ENCODE measurements around the gene OBSCN. TPM values are rescaled to one million over a fixed set of nuclear protein-coding genes. Genes with fewer than 3 reads are reported as not detected.

The OBSCN gene
- total RNA-seq, 2 donors from 2014 or later = 14.5 to 34.9 TPM

GRCh38 chr1:228341814-228342626, 134.2 kb downstream of the OBSCN start:
- 82 to 87% methylated on average over 15 to 16 of the region's 20 CpGs for WGBS, 2 donors
- Histone ChIP-seq H3K36me3 (replicated peaks in 1 of 2; ENCODE audit: insufficient read depth in 1 of 2, low read depth in 2 of 2) (no peaks in the 10 kb centered on the region), H3K9me3 (no peaks in the 10 kb centered on the region), H3K4me1 (no peaks in the 10 kb centered on the region), H3K27me3 (no peaks in the 10 kb centered on the region), H3K27ac (no peak overlapping the region), H3K4me3 (no peak overlapping the region)
- peak in 3 of 4 donors; percentile 3 to 6 (median 4) for DNase-seq
- TF ChIP-seq, protein P1, sequence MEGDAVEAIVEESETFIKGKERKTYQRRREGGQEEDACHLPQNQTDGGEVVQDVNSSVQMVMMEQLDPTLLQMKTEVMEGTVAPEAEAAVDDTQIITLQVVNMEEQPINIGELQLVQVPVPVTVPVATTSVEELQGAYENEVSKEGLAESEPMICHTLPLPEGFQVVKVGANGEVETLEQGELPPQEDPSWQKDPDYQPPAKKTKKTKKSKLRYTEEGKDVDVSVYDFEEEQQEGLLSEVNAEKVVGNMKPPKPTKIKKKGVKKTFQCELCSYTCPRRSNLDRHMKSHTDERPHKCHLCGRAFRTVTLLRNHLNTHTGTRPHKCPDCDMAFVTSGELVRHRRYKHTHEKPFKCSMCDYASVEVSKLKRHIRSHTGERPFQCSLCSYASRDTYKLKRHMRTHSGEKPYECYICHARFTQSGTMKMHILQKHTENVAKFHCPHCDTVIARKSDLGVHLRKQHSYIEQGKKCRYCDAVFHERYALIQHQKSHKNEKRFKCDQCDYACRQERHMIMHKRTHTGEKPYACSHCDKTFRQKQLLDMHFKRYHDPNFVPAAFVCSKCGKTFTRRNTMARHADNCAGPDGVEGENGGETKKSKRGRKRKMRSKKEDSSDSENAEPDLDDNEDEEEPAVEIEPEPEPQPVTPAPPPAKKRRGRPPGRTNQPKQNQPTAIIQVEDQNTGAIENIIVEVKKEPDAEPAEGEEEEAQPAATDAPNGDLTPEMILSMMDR (IDR thresholded peaks at IDR 0.05) = no peak
- no peak for TF ChIP-seq POLR2A (IDR thresholded peaks at IDR 0.05)
- ATAC-seq = no peak
- intact Hi-C loops (cut with DNase I) = no loop called here

DNA sequence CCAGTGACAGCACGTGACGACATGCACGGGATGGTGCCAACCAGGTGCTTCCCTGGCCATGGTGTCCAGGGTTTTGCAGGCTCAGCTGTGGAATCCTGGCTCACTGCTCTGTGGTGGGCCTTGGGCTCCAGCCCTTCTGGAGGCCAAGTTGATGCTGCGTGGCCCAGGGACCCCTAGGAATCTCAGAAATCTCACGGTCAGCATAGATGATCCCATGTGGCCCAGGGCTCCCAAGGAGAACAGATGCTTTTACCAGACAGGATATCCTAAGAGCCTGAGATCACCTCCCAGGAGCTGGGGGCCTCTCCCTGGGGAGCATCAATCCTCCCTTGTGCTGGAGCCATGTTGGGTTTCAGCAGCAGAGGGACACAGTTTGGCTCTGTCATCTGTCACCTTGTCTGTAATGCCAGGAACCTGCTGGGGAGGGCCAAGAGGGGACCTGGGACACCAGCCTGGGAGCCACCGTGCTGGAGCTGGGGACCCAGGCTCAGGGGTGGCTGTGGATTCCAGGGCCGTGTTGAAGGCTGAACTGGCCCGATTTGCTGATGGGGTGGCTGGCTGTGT, 134.9 kb downstream of the OBSCN start:
- DNase-seq (peak in 3 of 4 donors; percentile 1 to 8 (median 6)), ATAC-seq (no peak)
- 79 to 86% methylated on average over 3 to 8 of the region's 8 CpGs for WGBS, 2 donors
- Histone ChIP-seq H3K4me1 (no peaks in the 10 kb centered on the region), H3K9me3 (no peaks in the 10 kb centered on the region), H3K4me3 (no peak overlapping the region), H3K27me3 (no peaks in the 10 kb centered on the region), H3K36me3 (replicated peaks in 1 of 2; ENCODE audit: insufficient read depth in 1 of 2, low read depth in 2 of 2) (no peaks in the 10 kb centered on the region), H3K27ac (no peak overlapping the region)
- intact Hi-C loops (cut with DNase I) = no loop called here
- TF ChIP-seq, protein P1 (IDR thresholded peaks at IDR 0.05) = no peak
- no peak for TF ChIP-seq POLR2A (IDR thresholded peaks at IDR 0.05)

DNA sequence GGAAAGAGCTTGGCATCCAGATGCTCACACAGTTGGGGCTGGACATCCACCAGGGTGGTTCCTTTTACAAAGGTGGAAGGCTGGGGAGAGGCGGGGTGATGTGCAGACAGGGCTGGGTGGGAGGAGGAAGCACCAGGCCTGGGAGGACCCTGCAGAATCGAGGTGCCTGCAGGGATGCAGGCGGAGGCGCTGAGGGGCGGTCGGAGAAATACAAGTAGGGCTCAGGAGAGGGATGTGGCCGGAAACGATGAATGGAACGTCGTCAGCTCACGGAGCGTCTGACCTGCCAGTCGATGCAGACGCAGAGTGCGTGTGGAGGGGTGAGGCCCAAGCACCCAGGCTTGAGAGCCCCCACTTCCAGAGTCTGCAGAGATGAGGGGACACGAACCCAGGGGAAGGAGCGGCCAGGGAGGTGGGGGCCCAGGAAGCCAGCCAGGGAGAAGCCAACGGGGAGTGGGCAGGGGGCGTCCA, 135.4 kb downstream of the OBSCN start:
- no peaks in the 10 kb centered on the region for H3K36me3 ChIP-seq (replicated peaks in 1 of 2; ENCODE audit: insufficient read depth in 1 of 2, low read depth in 2 of 2)
- H3K4me3 ChIP-seq = no peak overlapping the region
- DNase-seq (peak in 2 of 4 donors; percentile 2 to 4), ATAC-seq (no peak)
- no peaks in the 10 kb centered on the region for H3K4me1 ChIP-seq
- TF ChIP-seq, protein P1 (IDR thresholded peaks at IDR 0.05) = no peak
- no peak for TF ChIP-seq POLR2A (IDR thresholded peaks at IDR 0.05)
- H3K27ac ChIP-seq = no peak overlapping the region
- intact Hi-C loops (cut with DNase I) = no loop called here
- 89 to 97% methylated on average over 18 to 19 of the region's 19 CpGs for WGBS, 2 donors
- H3K9me3 ChIP-seq = no peaks in the 10 kb centered on the region
- no peaks in the 10 kb centered on the region for H3K27me3 ChIP-seq

- Histone ChIP-seq H3K4me1 (no peaks in the 10 kb centered on the region), H3K27me3 (no peaks in the 10 kb centered on the region), H3K27ac (no peak overlapping the region), H3K9me3 (no peaks in the 10 kb centered on the region), H3K36me3 (replicated peaks in 1 of 2; ENCODE audit: insufficient read depth in 1 of 2, low read depth in 2 of 2) (no peaks in the 10 kb centered on the region), H3K4me3 (no peak overlapping the region)
- peak in 3 of 4 donors; percentile 3 to 7 (median 3) for DNase-seq
- intact Hi-C loops (cut with DNase I) = no loop called here
- 70 to 94% methylated on average over 4 to 5 of the region's 5 CpGs for WGBS, 2 donors
- TF ChIP-seq, protein P1 (IDR thresholded peaks at IDR 0.05) = no peak
- TF ChIP-seq POLR2A (IDR thresholded peaks at IDR 0.05) = no peak
- no peak for ATAC-seq
Measured at GRCh38 chr1:228344631-228345072, 136.8 kb downstream of the OBSCN start.
